A673 (cell line): ENCODE data around the gene SRPRB. TPM values are rescaled to one million over a fixed set of nuclear protein-coding genes. Genes with fewer than 3 reads are reported as not detected.

Experiments
- BruUV-seq: library from RNA; stranded (reverse); fragments of 400-500 nt; replicated peaks from 2 replicates; lab custom pipeline; 2021; lab: Mats Ljungman, UMichigan
- CTCF ChIA-PET: fragments of 300-600 bp; sonication (Branson Sonifier 250); formaldehyde crosslinking; loops from one replicate; lab custom pipeline; 2022; ENCODE audit warnings: antibody characterized with exemption; lab: Charles Lee
- POLR2A ChIA-PET: fragments of 300-600 bp; sonication (Branson Sonifier 250); formaldehyde crosslinking; loops from one replicate; lab custom pipeline; 2022; ENCODE audit warnings: antibody characterized with exemption; ENCODE audit not compliant: low non-redundant PET; lab: Charles Lee
- DNase-seq: peaks from one replicate; pipeline ENCODE4 v3.0.0-alpha.2; 2015; ENCODE audit warnings: low spot score
- H3K27ac ChIP-seq: fragments of 200-600 bp; sonication (generic); 2 replicates; pipeline ENCODE4 v1.5.1; 2016; ENCODE audit warnings: mixed run types, low read depth, mild to moderate bottlenecking, mixed read lengths, antibody characterized with exemption, low read length; ENCODE audit not compliant: poor library complexity, severe bottlenecking
- H3K27me3 ChIP-seq: fragments of 200-600 bp; sonication (generic); replicated peaks from 2 replicates; pipeline ENCODE4 v1.6.1; 2017; ENCODE audit warnings: mixed run types, low read depth, mild to moderate bottlenecking, mixed read lengths, antibody characterized with exemption, low read length; ENCODE audit not compliant: insufficient read depth, poor library complexity
- H3K36me3 ChIP-seq: fragments of 200-600 bp; sonication (generic); 2 replicates; pipeline ENCODE4 v1.6.1; 2016; ENCODE audit warnings: mixed run types, mild to moderate bottlenecking, mixed read lengths, antibody characterized with exemption, low read length; ENCODE audit not compliant: insufficient read depth, poor library complexity, severe bottlenecking
- H3K4me1 ChIP-seq: fragments of 200-600 bp; sonication (generic); 2 replicates; pipeline ENCODE4 v1.6.1; 2017; ENCODE audit warnings: mixed run types, mild to moderate bottlenecking, mixed read lengths, antibody characterized with exemption, low read length; ENCODE audit not compliant: insufficient read depth, poor library complexity, severe bottlenecking
- H3K4me3 ChIP-seq: fragments of 200-600 bp; sonication (generic); 2 replicates; pipeline ENCODE4 v1.5.1; 2016; ENCODE audit warnings: low read depth, mixed run types, mild to moderate bottlenecking, mixed read lengths, low read length; ENCODE audit not compliant: poor library complexity, severe bottlenecking
- H3K9me3 ChIP-seq: fragments of 200-600 bp; sonication (generic); 2 replicates; pipeline ENCODE4 v1.6.1; 2016; ENCODE audit warnings: mixed run types, low read depth, mild to moderate bottlenecking, mixed read lengths, antibody characterized with exemption, low read length; ENCODE audit not compliant: poor library complexity, severe bottlenecking
- CTCF ChIP-seq: fragments of 300-800, 200-600 bp; sonication (generic); conservative IDR thresholded peaks from 2 replicates; pipeline ENCODE4 v1.5.1; 2017; ENCODE audit warnings: low read depth, mild to moderate bottlenecking, antibody characterized with exemption, low read length, moderate library complexity, mixed read lengths
- EZH2 ChIP-seq: fragments of 200-600 bp; sonication (generic); IDR thresholded peaks from 2 replicates; pipeline ENCODE4 v1.6.1; 2017; ENCODE audit warnings: borderline replicate concordance, low read depth, mild to moderate bottlenecking, mixed read lengths, antibody characterized with exemption, low read length; ENCODE audit not compliant: poor library complexity, severe bottlenecking
- intact Hi-C: fragments of 100-400 bp; cut with micrococcal nuclease; formaldehyde crosslinking; loops from one replicate; pipeline ENCODE4 v1.10.0; 2022; ENCODE audit not compliant: unreplicated experiment
- total RNA-seq: library from RNA; stranded (reverse); gene quantifications from 2 replicates; pipeline ENCODE4 v1.2.3, GENCODE V29; 2021

SRPRB gene
- total RNA-seq, 1 experiment from 2014 or later, result 64.2 TPM

GRCh38 chr3:133827684-133828083 lies 22.1 kb downstream of the SRPRB start:
- H3K36me3 ChIP-seq, result no peaks in the 10 kb centered on the region
- TF ChIP-seq CTCF, result no peak
- no peak for TF ChIP-seq EZH2
- BruUV-seq, result no TSS peak
- ChIA-PET CTCF (no interaction called here), POLR2A (no interaction called here)
- intact Hi-C loops, result no loop called here
- no peak overlapping the region for H3K27ac ChIP-seq
- DNase-seq, result no peak
- no peaks in the 10 kb centered on the region for H3K9me3 ChIP-seq
- H3K4me3 ChIP-seq, result no peak overlapping the region
- H3K4me1 ChIP-seq, result no peaks in the 10 kb centered on the region
- no peaks in the 10 kb centered on the region for H3K27me3 ChIP-seq

- Histone ChIP-seq H3K27me3 (no peaks in the 10 kb centered on the region), H3K4me3 (no peak overlapping the region), H3K9me3 (no peaks in the 10 kb centered on the region), H3K27ac (no peak overlapping the region), H3K4me1 (no peaks in the 10 kb centered on the region), H3K36me3 (no peaks in the 10 kb centered on the region)
- TF ChIP-seq EZH2 (no peak), CTCF (no peak)
- CTCF ChIA-PET, result no interaction called here
- BruUV-seq, result no TSS peak
- POLR2A ChIA-PET, result no interaction called here
- DNase-seq, result no peak
- intact Hi-C loops, result no loop called here
These were observed 23.1 kb downstream of the SRPRB start for GRCh38 chr3:133828576-133829309.

GRCh38 chr3:133829310-133829707 lies 23.7 kb downstream of the SRPRB start:
- TF ChIP-seq CTCF (no peak), EZH2 (no peak)
- Histone ChIP-seq H3K27me3 (no peaks in the 10 kb centered on the region), H3K4me1 (no peaks in the 10 kb centered on the region), H3K9me3 (no peaks in the 10 kb centered on the region), H3K36me3 (no peaks in the 10 kb centered on the region), H3K4me3 (no peak overlapping the region), H3K27ac (no peak overlapping the region)
- DNase-seq, result no peak
- intact Hi-C loops, result no loop called here
- CTCF ChIA-PET, result no interaction called here
- POLR2A ChIA-PET, result no interaction called here
- BruUV-seq, result no TSS peak
